C4-2B (cell line): ENCODE measurements around the gene PSD4.

ENCODE experiments used
- ZFX ChIP-seq: fragments of 450-650 bp; IDR thresholded peaks from 2 replicates; pipeline ENCODE4 v1.6.1; 2017
- TF ChIP-seq, protein P1 (sequence below): fragments of 450-650 bp; conservative IDR thresholded peaks from 2 replicates; pipeline ENCODE4 v1.5.1; 2017; ENCODE audit warnings: mild to moderate bottlenecking

DNA sequence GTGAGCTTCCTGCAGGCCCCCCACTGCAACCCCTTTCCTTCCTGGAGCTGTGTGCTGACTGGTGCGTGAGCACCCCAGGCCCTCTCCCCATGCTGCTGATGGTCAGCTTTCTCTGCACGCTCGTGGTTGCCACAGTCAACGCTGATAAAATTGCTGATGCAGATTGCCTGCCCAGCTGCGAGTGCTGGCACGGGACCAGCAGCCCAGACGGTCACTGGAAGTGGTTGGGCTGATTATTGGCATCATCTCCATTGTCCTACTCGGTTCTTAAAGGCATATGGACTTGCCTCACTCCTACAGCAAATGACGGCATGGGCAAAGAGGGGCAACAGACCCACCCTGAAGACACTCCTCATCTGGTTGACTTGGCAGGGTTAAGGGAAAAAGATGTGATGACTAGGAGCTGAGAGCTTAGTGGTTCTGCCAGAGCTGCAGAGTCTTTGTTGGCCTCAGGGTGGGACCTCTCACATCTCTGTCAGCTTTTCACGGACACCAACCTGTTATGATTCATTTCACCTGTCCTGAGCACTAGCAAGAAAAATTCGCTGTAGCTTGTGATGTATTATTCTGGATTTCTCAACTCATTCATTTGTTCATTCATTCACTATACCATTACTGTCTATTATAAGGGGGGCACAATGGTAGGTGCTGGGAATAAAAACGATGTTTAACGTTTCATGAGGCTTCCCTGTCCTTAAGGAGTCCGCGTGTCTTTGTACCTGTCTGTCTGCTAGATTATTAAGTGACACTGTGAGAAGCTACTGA, 66.6 kb downstream of the PSD4 start:
- TF ChIP-seq, protein P1, sequence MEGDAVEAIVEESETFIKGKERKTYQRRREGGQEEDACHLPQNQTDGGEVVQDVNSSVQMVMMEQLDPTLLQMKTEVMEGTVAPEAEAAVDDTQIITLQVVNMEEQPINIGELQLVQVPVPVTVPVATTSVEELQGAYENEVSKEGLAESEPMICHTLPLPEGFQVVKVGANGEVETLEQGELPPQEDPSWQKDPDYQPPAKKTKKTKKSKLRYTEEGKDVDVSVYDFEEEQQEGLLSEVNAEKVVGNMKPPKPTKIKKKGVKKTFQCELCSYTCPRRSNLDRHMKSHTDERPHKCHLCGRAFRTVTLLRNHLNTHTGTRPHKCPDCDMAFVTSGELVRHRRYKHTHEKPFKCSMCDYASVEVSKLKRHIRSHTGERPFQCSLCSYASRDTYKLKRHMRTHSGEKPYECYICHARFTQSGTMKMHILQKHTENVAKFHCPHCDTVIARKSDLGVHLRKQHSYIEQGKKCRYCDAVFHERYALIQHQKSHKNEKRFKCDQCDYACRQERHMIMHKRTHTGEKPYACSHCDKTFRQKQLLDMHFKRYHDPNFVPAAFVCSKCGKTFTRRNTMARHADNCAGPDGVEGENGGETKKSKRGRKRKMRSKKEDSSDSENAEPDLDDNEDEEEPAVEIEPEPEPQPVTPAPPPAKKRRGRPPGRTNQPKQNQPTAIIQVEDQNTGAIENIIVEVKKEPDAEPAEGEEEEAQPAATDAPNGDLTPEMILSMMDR, result no peak
- TF ChIP-seq ZFX, result no peak
